DOHH2 (cell line): Measurements from ENCODE around the gene PLBD2.

Experiments used
- H3F3A ChIP-seq: fragments of 200-600 bp; sonication (generic), shearing (Covaris generic); 2 replicates; pipeline ENCODE4 v1.6.0; 2016; ENCODE audit warnings: antibody characterized with exemption, mild to moderate bottlenecking; ENCODE audit not compliant: control insufficient read depth, insufficient read depth
- H3K27ac ChIP-seq: fragments of 200-600 bp; sonication (generic); 2 replicates; pipeline ENCODE4 v1.5.1; 2014; ENCODE audit warnings: low read depth, mild to moderate bottlenecking, low read length, moderate library complexity
- H3K27me3 ChIP-seq: fragments of 200-600 bp; sonication (generic); 2 replicates; pipeline ENCODE4 v1.6.1; 2014; ENCODE audit warnings: mild to moderate bottlenecking, low read length, mixed read lengths; ENCODE audit not compliant: control insufficient read depth
- H3K36me3 ChIP-seq: fragments of 200-600 bp; sonication (generic); 2 replicates; pipeline ENCODE4 v1.6.1; 2014; ENCODE audit warnings: mild to moderate bottlenecking, low read length, moderate library complexity, mixed read lengths; ENCODE audit not compliant: control insufficient read depth
- H3K4me1 ChIP-seq: fragments of 200-600 bp; sonication (generic); 2 replicates; pipeline ENCODE4 v1.6.1; 2014; ENCODE audit warnings: mild to moderate bottlenecking, low read length, mixed read lengths; ENCODE audit not compliant: control insufficient read depth
- H3K4me2 ChIP-seq: fragments of 200-600 bp; sonication (generic); 2 replicates; pipeline ENCODE4 v1.6.0; 2014; ENCODE audit warnings: mild to moderate bottlenecking, low read length, moderate library complexity
- H3K4me3 ChIP-seq: fragments of 200-600 bp; sonication (generic); 2 replicates; pipeline ENCODE4 v1.5.1; 2014; ENCODE audit warnings: mild to moderate bottlenecking, low read length, mixed read lengths
- H3K79me2 ChIP-seq: fragments of 200-600 bp; sonication (generic); 2 replicates; pipeline ENCODE4 v1.6.1; 2014; ENCODE audit warnings: mild to moderate bottlenecking, low read length, mixed read lengths; ENCODE audit not compliant: control insufficient read depth
- H3K9me2 ChIP-seq: fragments of 200-600 bp; sonication (generic); replicated peaks from 2 replicates; pipeline ENCODE4 v1.6.1; 2014; ENCODE audit warnings: mild to moderate bottlenecking, low read length, mixed read lengths; ENCODE audit not compliant: control insufficient read depth
- H3K9me3 ChIP-seq: fragments of 200-600 bp; sonication (generic); 2 replicates; pipeline ENCODE4 v1.6.1; 2014; ENCODE audit warnings: antibody characterized with exemption, low read length, mixed read lengths; ENCODE audit not compliant: control insufficient read depth, insufficient read depth
- H4K20me1 ChIP-seq: fragments of 200-600 bp; sonication (generic); 2 replicates; pipeline ENCODE4 v1.6.0; 2014; ENCODE audit warnings: low read depth, mild to moderate bottlenecking, antibody characterized with exemption, low read length, moderate library complexity; ENCODE audit not compliant: control insufficient read depth, insufficient read depth
- EZH2phosphoT487 ChIP-seq: fragments of 200-600 bp; sonication (generic); IDR thresholded peaks from 2 replicates; pipeline ENCODE4 v1.6.1; 2017; ENCODE audit warnings: borderline replicate concordance, mild to moderate bottlenecking, antibody characterized with exemption, low read length, moderate library complexity, mixed read lengths
- TF ChIP-seq, protein P1 (sequence below): fragments of 200-600 bp; sonication (generic); IDR thresholded peaks from one replicate; pipeline ENCODE4 v1.5.1; 2014; ENCODE audit warnings: antibody characterized with exemption, mild to moderate bottlenecking, low read depth, low read length; ENCODE audit not compliant: poor library complexity, severe bottlenecking

Gene PLBD2

GRCh38 chr12:113318046-113318656, 40.2 kb upstream of the PLBD2 start:
- Histone ChIP-seq H3K4me3 (no peak overlapping the region), H3F3A (no peaks in the 10 kb centered on the region), H3K4me2 (no peak overlapping the region), H3K9me2 (no peaks in the 10 kb centered on the region), H3K36me3 (peaks cover 20% of the 10 kb centered on the region), H3K4me1 (peaks cover 4% of the 10 kb centered on the region; the same call in 1 of the 2 replicates), H3K27me3 (no peaks in the 10 kb centered on the region), H3K9me3 (no peaks in the 10 kb centered on the region), H3K79me2 (no peaks in the 10 kb centered on the region), H3K27ac (no peak overlapping the region), H4K20me1 (no peaks in the 10 kb centered on the region)
- TF ChIP-seq EZH2phosphoT487 = no peak
- TF ChIP-seq, protein P1, sequence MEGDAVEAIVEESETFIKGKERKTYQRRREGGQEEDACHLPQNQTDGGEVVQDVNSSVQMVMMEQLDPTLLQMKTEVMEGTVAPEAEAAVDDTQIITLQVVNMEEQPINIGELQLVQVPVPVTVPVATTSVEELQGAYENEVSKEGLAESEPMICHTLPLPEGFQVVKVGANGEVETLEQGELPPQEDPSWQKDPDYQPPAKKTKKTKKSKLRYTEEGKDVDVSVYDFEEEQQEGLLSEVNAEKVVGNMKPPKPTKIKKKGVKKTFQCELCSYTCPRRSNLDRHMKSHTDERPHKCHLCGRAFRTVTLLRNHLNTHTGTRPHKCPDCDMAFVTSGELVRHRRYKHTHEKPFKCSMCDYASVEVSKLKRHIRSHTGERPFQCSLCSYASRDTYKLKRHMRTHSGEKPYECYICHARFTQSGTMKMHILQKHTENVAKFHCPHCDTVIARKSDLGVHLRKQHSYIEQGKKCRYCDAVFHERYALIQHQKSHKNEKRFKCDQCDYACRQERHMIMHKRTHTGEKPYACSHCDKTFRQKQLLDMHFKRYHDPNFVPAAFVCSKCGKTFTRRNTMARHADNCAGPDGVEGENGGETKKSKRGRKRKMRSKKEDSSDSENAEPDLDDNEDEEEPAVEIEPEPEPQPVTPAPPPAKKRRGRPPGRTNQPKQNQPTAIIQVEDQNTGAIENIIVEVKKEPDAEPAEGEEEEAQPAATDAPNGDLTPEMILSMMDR = no peak

- Histone ChIP-seq H3K27me3 (no peaks in the 10 kb centered on the region), H3K27ac (no peak overlapping the region), H3F3A (no peaks in the 10 kb centered on the region), H3K4me1 (peaks cover 3% of the 10 kb centered on the region; the same call in 1 of the 2 replicates), H3K9me3 (no peaks in the 10 kb centered on the region), H3K9me2 (no peaks in the 10 kb centered on the region), H3K4me2 (no peak overlapping the region), H3K4me3 (no peak overlapping the region), H3K36me3 (peaks cover 19% of the 10 kb centered on the region), H3K79me2 (no peaks in the 10 kb centered on the region), H4K20me1 (no peaks in the 10 kb centered on the region)
- TF ChIP-seq, protein P1 = no peak
- no peak for TF ChIP-seq EZH2phosphoT487
Observed at GRCh38 chr12:113318900-113319628, 39.3 kb upstream of the PLBD2 start.

DNA sequence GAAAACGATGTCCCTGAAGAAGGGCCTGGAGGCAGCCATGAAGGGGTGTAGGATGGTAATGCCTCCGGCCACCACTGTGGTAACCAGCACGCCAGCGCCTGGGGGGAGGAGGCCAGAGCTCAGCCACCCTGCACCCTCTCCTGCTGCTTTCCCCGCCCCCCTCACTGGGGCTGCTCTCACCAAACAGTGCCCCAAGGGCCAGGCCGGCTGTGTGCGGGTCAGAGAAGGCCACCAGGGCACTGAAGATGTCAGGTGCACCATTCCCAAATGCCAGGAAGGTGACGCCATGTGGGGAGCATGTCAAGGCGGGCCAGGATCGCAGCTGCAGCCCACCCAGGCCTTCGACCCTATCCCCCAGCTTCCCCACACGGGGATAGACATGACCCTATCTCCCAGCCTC, 38.0 kb upstream of the PLBD2 start:
- no peaks in the 10 kb centered on the region for H3K9me2 ChIP-seq
- no peak overlapping the region for H3K27ac ChIP-seq
- H3K4me1 ChIP-seq = no peaks in the 10 kb centered on the region
- H3K27me3 ChIP-seq = no peaks in the 10 kb centered on the region
- H4K20me1 ChIP-seq = no peaks in the 10 kb centered on the region
- TF ChIP-seq, protein P1 = no peak
- no peak for TF ChIP-seq EZH2phosphoT487
- H3K4me3 ChIP-seq = no peak overlapping the region
- H3K4me2 ChIP-seq = no peak overlapping the region
- H3F3A ChIP-seq = no peaks in the 10 kb centered on the region
- no peaks in the 10 kb centered on the region for H3K79me2 ChIP-seq
- H3K9me3 ChIP-seq = no peaks in the 10 kb centered on the region
- peaks cover 13% of the 10 kb centered on the region for H3K36me3 ChIP-seq
